Stimulated activated CD8-positive, alpha-beta memory T cell treated with anti-CD3 and anti-CD28 coated beads, Interleukin-12 subunit alpha, Interleukin-12 subunit beta, amount 100 ng/mL, for 24 hours (primary cell): ENCODE data around the gene COL5A1.

Source experiments
- DNase-seq: peaks from one replicate; pipeline ENCODE4 v3.0.0-alpha.2; 2020; ENCODE audit errors: extremely low read depth

Gene COL5A1

DNA sequence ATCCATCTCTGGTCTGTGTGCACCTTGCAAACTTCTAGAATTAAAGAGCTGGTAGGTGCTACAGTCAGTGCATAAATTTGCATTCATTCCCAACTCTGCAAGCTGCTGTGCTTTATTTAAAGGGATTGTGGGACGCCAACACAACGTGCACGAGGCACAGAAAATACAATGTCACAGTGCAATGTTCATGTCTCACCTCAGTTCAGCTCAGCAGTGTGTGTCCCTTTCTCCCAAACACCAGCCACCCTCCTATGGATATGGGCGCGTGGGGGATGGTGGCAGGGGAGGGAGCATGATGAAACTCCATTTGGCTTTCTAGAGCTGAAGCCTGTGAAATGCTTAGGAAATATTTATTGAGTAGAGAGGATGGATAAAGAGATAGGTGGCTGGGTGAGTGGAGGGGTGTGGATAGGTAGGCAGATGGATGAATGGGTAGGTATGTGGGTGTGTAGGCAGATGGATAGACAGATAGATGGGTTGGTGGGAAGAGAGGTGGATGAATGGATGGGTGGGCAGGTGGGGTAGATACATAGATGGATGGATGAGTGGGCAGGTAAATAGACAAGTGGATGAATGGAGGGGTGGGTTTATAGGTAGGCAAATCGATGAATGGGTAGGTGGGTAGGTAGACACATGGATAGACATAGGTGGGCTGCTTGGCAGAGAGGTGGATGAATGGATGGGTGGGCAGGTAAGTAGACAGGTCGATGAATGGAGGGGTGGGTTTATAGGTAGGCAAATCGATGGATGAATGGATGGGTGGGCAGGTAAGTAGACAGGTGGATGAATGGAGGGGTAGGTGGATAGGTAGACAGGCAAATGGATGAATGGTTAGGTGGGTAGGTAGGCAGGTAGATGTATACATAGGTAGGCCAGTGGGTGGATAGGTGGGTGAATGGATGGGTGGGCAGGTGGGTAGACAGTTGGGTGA lies 146.3 kb downstream of the COL5A1 start:
- DNase-seq: no peak

DNA sequence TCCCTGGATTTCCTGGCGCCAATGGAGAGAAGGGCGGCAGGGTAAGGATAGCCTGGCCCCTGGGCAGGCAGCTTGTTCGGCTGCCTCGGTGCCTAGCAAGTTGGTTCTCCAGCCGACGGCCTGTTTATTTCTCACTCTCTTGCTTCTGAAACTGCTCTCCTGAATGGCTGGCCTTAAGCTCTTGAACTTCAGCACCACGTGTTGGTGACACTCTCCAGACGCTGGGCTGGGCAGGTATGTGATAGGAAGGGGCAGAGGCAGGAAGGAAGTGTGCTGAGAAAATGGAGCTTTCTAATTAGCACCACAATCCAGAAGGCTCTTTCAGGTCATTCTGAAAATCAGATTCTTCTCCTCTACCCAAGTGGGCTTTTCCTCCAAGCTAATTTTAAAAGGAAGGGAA lies 147.6 kb downstream of the COL5A1 start:
- no peak for DNase-seq

DNA sequence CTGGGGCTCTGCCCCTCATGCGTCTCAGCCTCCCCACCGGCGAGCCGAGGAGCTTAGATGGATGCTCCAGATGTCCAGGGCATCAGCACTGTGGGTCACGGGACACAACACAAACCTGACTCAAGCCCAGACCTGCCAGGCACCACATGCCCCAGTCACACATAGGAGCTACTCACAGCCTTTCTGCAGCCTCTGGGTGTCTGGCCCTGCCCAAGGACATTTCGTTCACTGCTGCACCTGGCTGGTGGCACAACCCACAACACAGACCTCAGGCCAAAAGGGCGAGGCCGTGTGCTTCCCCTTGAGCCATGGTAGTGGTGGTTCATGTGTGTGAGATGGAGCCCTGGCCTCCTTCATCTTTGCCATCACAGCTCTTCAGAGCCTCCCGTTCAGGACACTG lies 149.4 kb downstream of the COL5A1 start:
- DNase-seq: no peak

DNA sequence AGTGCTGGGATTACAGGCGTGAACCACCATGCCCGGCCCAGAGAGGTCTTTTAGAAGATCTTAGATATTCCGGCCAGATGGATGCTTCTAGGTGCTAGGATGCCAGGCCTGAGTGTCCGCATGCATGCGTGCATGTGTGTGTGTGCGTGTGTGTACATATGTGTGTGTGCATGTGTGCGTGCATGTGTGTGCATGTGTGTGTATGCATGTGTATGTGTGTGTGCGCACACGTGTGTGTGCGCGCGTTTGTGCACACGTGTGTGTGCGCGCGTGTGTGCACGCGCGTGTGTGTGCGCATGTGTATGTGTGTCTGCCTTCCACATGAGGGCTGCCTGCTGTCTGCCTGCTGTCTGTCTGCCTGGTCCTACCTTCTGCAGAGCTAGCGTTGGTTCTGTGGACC lies 151.0 kb downstream of the COL5A1 start:
- no peak for DNase-seq

DNA sequence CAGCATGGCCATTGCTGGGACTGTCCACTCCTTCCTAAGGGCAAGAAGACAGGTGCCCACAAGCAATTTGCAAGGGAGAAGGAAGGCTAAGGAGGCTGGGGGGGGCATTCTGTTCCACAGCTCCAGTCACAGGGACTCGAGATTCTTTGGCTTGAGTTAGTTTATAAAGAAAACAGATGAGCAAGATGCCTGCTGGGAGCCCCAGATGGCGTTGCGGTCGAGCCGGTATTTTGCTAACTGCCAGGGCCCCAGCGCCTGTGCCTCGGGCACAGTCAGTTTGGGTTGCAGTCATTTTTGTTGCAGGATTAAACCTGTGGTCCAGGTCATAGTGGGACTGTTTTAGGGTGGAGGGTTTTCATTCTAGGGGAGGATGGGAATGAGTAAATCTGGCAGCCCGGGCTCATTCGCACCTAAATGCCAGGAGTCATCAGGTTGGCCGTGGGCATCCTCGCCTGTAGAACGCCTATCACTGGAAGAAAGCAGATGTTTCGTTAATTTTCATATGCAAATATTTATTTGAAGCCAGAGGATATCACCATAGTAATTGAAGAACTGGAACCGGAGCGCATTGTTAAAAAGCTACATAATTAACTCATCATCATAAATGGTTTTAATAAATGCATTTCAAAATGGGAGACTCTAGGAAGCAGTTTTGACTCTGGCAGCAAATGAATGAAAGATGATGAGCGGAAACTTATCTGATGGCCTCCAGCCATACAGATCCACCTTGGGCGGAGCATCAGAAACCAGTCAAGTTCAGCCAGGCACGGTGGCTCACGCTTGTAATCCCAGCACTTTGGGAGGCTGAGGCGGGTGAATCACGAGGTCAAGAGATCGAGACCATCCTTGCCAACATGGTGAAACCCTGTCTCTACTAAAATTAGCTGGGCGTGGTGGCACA lies 151.9 kb downstream of the COL5A1 start:
- DNase-seq: no peak

DNA sequence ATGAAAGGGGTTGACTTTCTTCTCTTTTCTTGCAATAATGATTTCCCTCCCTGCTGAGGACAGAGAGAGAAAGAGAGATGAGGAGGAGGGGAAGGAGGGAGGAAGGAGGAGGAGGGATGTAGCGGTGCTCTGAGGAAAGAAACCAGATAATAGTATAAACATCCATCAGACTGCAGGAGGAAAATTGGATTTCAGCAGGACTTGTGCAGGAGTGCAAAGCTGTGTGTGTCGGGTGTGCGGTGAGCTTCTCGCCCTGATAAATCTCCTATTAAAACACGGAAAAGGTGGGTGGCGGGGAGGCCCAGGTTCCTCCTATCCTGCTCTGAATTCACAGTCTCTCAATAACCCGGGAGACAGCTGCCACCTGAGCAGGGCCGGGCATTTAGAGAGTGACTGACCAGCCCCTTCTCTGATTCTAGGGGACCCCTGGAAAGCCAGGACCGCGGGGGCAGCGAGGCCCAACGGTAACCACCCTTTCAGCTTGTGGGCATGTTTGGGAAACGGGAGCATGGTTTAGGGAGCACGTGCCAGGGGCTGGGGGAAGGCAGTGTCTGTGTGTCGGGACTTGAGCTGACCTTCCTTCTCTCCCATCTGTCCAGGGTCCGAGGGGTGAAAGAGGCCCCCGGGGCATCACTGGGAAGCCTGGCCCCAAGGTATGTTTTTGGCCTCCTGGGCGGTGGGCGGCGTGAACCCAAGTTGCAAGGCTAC lies 153.2 kb downstream of the COL5A1 start:
- no peak for DNase-seq

DNA sequence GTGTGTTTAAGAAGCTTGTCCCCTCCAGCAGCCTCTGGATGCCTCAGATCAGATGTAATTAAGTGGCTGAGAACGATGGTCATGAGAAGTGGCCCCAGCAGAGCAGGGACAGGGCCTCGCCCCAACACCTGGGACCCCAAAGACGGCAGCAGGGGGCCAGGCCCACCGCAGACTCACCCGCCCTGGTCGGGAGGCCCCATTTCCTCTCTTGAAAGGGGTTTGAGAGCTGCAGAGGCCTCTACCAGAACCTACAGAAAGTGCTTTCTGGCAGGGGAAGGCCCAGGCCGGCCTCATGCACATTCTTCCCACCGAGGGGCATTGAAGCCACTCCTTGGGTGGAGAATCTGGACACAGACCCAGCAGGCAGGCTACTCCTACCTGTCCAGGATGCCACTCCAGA lies 153.8 kb downstream of the COL5A1 start:
- no peak for DNase-seq

DNA sequence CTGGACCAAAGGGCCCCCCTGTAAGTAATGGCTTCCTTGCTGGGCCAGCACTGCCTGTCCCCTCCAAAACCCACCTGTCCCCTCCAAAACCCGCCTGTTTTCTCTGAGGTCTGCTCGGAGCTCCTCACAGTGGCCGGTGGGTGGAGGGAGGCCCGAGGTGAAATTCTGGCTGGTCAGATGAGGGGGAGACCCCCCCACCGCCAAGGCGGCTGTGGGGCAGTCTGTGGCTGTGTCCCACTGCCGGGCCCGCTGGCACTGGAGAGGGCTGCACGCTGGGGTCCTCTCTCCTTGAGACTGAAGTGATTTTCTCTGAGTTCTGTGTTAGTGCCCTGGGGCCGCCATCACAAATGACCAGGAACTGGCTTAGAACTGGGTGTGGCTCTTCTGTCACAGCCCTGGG lies 155.3 kb downstream of the COL5A1 start:
- no peak for DNase-seq

DNA sequence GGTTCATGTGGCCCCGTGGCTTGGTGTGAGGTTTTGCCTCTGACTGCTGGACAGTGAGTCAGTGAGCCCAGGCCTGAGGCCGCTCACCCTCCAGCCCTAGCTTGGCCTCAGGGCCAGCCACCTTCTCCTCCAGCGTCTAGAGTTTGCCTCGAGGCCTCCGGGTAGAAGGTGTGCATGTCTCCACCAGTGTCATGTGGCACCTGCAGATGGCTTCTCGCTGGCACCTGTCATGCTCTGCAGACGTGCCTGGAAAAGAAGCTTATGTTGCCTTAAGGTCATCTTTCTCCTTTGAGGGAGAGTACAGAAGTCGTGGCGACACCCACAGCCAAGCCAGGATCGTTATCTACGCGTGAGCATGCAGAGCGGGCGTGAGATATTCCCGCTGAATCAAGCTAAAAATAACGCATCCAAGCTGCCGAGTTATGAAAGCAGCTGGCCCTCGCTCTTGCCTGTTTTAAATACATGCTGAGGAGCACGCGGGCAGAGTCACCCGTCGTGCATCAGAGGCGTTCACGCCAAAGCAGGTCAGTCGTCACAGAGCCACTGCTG lies 159.3 kb downstream of the COL5A1 start:
- no peak for DNase-seq

DNA sequence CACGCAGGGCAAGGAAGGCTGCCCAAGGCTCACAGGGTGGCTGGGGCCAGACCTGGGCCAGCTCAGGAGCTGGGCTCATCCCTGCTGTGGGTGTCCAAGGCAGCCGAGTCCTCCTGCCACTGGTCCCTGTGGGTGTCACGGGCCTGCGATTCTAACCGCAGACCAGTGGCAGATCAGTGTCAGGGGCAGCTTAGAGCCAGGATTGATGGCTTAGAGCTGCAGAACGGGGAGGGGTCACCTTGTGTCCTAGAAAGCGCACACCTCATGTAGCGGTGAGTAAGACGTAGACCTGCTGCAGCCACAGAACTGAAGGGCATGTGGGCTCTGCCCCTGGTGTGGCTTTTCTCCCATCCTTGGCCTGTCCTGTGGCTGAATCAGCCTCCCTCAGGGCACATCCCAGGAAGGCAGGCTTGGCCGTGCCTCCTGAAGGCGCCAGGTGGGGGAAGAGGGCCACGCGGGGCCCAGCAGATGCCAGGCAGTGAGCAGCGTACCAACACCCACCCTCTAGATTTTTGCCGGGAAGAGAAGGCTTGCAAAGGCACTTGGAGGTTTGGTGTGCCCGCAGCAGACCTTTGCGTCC lies 160.7 kb downstream of the COL5A1 start:
- DNase-seq: no peak

DNA sequence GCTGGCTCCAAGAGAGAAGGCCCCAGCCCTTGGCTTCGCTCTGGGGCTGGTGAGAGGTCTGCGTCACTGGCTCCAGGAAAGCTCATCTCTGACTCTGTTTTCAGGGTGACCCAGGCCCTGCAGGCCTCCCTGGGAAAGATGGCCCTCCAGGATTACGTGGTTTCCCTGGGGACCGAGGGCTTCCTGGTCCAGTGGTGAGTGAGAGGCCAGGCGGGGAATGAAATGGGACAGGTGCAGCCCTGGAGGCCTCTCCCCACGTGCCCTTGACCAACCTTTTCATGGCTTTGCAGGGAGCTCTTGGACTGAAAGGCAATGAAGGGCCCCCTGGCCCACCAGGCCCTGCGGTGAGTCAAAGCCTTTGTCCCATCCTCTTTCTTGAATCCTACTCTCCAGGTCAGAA lies 163.3 kb downstream of the COL5A1 start:
- no peak for DNase-seq

DNA sequence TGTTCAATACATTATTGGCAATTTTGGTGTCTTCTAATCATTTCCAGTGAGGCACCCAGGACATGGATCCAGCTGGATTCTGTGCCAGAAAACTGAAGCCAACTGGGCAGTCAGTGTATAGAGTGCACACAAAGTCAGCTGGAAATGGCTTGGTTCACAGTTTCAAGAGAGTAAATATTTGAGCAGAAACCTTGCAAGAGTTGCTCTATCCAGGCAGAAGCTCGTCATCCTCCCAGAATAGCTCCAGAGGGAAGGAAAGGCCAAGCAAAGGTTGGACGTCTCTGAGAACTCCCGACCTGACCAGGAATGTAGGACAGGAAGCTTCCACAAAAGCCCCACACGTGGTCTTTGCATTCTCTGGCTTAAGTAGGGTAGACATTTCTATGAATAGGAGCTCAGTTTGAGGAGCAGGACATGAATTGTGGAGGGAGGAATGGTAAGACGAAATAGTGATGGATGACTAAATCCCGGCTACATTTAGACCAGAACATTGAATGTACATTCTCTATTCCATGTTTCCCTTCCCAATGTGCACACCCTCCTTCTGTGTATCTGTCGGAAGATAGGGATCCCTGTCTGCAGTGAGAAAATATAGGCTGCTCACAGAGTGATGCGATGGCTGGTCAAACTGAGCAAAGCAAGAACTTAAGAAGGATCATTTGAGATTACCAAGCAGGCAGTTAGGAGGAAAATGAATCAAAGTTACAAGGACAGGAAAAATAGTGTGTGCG lies 166.3 kb downstream of the COL5A1 start:
- DNase-seq: no peak

DNA sequence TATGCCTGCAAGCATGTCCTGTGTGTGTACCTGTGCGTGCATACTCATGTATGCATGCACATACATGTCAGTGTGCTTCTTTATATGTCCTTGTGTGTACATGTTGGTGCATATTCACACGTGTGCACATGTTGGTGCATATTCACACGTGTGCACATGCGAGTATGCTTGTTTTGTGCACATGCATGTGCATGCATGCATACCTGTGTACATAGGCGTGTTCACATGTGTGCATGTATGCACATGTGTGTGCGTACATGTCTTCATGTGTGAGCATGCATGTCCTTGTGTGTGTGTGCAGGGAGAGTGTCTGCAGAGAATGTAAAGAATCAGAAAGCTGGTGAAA lies 166.8 kb downstream of the COL5A1 start:
- DNase-seq: no peak

DNA sequence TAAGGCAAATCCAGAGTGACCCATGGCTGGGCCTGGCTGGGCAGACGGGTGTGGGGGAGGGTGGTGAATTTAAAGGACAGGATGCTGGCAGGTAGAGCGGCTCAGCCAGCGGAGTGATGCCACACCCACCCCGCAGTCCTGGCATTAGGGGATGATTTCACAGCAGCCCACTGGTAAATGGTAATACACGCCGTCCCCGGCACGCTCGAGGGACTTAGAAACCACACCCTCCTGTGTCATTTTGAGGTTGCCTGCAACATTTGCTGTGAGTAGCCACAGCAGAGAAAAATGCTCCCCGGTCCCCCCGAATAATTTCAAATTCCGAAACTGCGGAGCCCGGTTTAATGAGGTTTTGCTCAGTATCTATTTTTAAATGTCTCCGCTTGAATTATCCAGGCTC lies 167.7 kb downstream of the COL5A1 start:
- DNase-seq: no peak

DNA sequence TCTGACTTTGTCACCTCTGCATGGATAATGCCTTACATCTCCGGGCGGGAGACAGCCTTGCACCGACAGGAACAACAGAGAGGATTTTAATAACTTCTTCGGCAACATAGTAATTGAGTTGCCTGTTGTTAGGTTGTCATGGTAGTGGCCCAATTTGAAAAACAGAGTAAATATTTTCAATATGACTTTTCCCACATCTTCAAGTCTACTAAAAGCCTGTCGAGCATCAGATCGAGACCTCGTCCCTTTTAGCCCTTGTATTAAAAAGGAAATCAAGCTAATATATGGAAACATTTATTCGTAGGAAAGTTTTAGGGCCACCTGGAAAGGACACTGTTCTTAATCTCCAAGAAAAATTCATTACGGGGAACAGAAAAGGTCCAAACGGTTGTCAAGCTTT lies 168.2 kb downstream of the COL5A1 start:
- DNase-seq: no peak

DNA sequence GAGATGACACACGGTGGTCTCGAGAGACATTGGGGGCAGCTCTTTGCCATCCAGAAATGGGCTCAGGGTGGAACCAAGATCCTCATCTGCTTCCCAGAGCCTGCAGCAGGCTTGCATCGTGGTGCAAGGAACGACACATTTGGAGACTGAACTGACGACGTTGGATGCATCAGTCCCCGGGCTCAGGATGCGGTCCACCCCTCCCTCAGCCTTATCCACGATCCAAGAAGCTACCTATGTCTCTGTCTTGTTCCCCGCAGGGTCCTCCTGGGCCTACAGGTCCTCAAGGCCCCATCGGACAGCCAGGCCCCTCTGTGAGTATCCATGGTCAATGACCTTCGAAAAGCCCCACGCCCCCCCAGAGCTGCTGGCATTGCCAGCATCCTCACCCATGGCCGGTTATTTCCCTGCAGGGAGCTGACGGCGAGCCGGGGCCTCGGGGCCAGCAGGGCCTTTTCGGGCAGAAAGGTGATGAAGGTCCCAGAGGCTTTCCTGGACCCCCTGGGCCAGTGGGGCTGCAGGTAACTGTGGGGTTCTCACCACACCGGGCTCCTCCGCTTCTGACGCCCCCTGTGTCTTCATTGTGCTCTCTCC lies 169.6 kb downstream of the COL5A1 start:
- DNase-seq: no peak

DNA sequence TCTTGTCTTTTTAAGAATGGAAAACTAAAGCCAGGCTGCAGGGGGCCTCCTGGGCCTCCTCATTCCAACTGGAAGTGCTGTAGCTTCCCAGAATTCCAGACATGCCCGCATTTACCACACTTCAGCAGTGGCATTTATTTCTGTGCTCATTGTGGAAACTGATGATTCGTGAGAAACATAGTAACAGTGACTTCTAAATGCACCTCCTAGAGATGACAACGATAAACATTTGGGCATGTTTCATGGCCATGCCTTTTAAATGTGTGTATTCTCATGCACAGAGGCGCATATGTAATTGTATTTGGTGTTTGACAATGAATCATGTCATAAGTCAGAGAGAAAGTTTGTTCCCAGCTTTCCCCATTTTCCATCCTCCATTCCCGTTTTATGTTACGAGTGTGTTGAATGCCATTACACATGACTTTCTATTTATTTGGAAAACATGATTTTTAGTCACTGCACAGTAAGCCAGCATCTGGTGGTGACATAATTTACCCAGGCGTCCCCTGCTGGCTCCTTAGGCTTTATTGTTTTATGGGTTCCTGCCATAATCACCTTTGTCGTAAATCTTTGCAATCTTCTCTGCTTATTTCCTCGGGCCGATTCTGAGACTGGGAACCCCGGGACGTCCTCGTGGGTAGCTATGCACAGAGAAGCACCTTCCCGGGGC lies 170.2 kb downstream of the COL5A1 start:
- no peak for DNase-seq

DNA sequence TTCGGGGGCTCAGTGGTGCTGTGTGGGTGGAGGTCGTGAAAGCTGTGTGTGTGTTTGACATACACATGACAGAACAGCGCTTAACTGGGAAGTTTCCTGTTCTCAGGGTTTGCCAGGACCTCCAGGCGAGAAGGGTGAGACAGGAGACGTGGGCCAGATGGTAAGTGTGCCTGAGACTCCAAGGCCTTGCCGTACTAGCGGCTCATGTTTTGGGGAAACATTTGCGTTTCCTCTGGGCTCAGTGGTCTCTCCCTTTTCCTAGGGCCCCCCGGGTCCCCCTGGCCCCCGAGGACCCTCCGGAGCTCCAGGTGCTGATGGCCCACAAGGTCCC lies 170.7 kb downstream of the COL5A1 start:
- no peak for DNase-seq

DNA sequence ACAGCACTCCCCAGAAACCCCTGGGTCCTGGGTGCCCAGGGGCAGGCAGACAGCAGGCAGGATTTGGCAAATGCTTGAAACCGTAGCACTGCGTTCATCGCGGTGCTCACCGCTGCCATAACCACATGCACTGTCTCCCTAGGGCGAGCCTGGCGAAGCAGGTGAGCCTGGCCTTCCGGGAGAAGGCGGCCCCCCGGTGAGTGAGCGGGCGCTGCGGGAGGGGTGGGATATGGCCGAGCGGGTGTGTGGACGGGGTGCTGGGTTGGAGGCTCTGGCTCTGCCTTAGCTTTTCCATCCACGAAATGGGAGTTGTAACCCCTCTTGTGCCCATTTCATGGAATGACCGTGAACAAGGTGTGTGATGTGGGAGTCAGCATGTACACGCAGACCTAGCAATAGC lies 172.2 kb downstream of the COL5A1 start:
- DNase-seq: no peak

DNA sequence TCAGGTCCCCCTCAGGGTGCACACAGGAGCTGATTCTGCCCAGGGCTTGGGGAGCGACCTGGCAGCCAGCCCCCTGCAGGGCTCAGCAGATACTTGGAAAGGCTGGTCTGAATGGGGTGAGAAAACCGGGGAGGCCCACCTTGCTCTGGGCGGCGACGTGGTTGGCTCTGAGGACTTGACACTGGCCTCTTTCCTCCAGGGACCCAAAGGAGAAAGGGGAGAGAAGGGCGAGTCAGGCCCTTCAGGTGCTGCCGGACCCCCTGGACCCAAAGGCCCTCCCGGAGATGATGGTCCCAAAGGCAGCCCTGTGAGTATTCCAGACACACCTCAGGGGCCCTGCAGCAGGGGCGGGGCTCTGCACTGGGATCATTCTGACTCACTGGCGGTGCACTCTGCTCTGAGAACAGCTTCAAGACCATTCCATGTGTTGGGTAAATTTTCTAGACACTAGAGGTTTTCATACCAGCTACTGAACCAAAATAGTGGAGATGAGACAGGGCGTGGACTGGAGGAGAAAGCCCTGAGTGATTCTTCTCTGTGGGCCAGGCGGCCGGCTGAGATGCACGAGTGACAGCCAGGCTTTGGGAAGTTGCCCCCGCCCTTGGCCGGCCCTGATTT lies 173.1 kb downstream of the COL5A1 start:
- DNase-seq: no peak
